ENCODE measurements around the gene MBTD1.

DNA sequence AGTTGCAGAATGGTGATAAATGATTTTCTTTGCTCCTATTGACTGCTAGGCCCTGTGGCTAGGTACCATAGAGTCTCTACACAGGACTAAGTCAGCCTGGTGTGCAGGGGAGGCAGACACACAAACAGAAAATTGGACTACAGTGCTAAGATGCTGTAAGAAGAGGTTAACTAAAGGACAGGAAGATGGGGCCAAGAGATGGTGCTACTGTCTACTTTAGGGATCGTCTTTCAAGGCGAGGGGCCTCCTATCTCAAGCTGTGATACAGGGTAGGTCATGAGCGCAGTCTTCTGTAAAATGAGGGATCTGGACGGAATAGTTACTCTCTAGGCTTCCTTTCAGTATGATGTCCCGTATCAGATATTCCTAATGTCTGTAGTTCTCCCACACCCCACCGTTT is 105.7 kb downstream of the MBTD1 start:
- TF ChIP-seq CTCF (IDR thresholded peaks at IDR 0.05 in 8 of 11, conservative IDR thresholded peaks at IDR 0.05 in 3 of 11) (no peak), POLR2AphosphoS5 (IDR thresholded peaks at IDR 0.05) (no peak), POLR2A (IDR thresholded peaks at IDR 0.05) (no peak)

All from spleen (tissue), 7 donors.